Mesothelial cell of epicardium (in vitro differentiated cells): ENCODE measurements around the gene FOXP1. TPM values are rescaled to one million over a fixed set of nuclear protein-coding genes. Genes with fewer than 3 reads are reported as not detected.
"Not testable (repeated sequence)": the region's sequence is repeated elsewhere in the genome, so short reads cannot be mapped to it uniquely, and the experiment has no call there.

Experiments used
- DNase-seq, 2 experiments: peaks; one replicate each; pipeline ENCODE4 v3.0.0; 2021; ENCODE audit warnings: low spot score in 2 of 2; ENCODE audit not compliant: unreplicated experiment in 2 of 2
- H3K27ac Mint-ChIP-seq: 2 replicates; pipeline ENCODE4 v1.8.0; 2021; ENCODE audit warnings: mixed read lengths
- H3K27me3 Mint-ChIP-seq: 2 replicates; pipeline ENCODE4 v1.8.0; 2021; ENCODE audit warnings: low read depth, mixed read lengths
- H3K36me3 Mint-ChIP-seq: 2 replicates; pipeline ENCODE4 v1.8.0; 2021; ENCODE audit warnings: mixed read lengths
- H3K4me1 Mint-ChIP-seq: 2 replicates; pipeline ENCODE4 v1.8.0; 2021; ENCODE audit warnings: mixed read lengths
- H3K4me3 Mint-ChIP-seq: 2 replicates; pipeline ENCODE4 v1.8.0; 2021; ENCODE audit warnings: mild to moderate bottlenecking, moderate library complexity, mixed read lengths
- H3K9me3 Mint-ChIP-seq: 2 replicates; pipeline ENCODE4 v1.8.0; 2021; ENCODE audit warnings: mixed read lengths
- total RNA-seq: library from RNA; stranded (reverse); gene quantifications from 3 replicates; pipeline ENCODE4 v1.2.1, GENCODE V29; 2021
- TF ChIP-seq, protein P1 (sequence below): fragments of 200-600 bp; sonication (generic); IDR thresholded peaks from one replicate; pipeline ENCODE4 v1.5.0; 2021; ENCODE audit warnings: antibody characterized with exemption; ENCODE audit not compliant: unreplicated experiment

The FOXP1 gene
- total RNA-seq, 1 donor from 2014 or later, result 187 TPM

GRCh38 chr3:71533588-71533987 is 49.9 kb downstream of the FOXP1 start:
- Mint-ChIP-seq H3K4me1 (peaks cover 46% of the 10 kb centered on the region), H3K4me3 (no peak overlapping the region), H3K27ac (peak overlapping the region; percentile 73), H3K9me3 (no peaks in the 10 kb centered on the region), H3K27me3 (no peaks in the 10 kb centered on the region), H3K36me3 (peaks cover 14% of the 10 kb centered on the region)
- no peak for DNase-seq
- TF ChIP-seq, protein P1, sequence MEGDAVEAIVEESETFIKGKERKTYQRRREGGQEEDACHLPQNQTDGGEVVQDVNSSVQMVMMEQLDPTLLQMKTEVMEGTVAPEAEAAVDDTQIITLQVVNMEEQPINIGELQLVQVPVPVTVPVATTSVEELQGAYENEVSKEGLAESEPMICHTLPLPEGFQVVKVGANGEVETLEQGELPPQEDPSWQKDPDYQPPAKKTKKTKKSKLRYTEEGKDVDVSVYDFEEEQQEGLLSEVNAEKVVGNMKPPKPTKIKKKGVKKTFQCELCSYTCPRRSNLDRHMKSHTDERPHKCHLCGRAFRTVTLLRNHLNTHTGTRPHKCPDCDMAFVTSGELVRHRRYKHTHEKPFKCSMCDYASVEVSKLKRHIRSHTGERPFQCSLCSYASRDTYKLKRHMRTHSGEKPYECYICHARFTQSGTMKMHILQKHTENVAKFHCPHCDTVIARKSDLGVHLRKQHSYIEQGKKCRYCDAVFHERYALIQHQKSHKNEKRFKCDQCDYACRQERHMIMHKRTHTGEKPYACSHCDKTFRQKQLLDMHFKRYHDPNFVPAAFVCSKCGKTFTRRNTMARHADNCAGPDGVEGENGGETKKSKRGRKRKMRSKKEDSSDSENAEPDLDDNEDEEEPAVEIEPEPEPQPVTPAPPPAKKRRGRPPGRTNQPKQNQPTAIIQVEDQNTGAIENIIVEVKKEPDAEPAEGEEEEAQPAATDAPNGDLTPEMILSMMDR, result no peak

DNA sequence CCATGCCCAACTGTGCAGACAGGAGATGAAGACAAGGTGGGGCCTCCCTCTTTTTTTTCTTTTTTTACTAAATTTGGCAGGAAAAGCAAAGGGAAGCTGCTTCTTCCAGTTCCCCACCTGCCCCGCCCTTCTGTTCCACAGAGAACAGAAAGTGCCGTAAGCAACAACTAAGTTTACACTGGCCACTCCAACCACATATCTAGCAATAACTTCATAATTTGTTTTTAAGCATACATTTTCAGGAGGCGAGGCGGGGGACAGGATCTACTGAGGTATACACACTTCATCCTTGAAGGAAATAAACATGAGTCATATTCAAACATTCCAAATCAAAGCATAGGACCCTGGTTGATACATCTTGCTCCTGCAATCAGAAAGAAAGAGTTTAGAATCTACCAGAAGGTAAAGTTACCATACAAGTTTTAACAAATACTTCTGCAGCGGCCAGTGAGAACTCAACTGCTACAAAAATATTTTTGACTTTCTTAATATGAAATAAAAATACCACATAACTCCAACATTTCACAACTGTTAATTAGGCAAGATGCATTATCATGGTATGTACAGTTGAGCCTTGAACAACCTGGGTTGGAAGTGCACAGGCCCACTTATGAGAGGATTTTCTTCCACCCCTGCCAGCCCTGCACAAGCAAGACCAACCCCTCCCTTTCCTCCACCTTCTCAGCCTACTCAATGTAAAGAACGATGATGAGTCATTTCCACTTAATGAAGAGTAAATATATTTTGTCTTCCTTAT is 50.7 kb downstream of the FOXP1 start:
- H3K4me1 Mint-ChIP-seq, result peaks cover 46% of the 10 kb centered on the region

DNA sequence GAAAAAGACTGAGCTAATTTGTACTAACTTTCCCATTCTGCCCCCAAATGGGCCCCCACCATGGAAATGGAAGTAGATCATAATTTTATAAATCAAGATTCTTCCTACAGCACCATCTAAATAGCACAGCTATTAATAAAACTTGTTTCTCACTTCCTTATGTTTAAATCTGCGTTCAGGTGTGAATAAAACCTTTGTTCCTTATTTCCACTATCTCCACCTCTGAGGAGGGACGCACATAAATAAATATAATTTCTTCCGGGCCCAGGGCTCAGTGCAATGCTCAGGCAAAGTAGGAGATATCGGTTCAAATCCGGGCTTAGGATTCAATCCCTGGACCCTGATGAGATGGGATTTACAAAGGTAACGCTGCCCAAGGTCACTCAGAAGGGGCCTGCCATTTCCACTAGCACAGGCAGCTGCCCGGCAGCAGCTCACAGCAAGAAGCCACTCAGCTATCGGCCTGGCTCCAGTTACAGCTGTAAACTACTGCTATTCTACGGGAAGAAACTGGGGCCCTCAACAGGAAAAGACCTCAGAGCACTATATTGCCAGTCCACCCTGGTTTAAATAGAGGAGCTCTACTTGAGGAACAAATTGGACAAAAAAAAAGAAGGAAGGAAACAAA is 52.5 kb downstream of the FOXP1 start:
- no peak overlapping the region for H3K27ac Mint-ChIP-seq
- H3K4me3 Mint-ChIP-seq, result no peak overlapping the region
- no peaks in the 10 kb centered on the region for H3K9me3 Mint-ChIP-seq
- no peaks in the 10 kb centered on the region for H3K27me3 Mint-ChIP-seq
- peaks cover 16% of the 10 kb centered on the region for H3K36me3 Mint-ChIP-seq
- DNase-seq, result no peak
- TF ChIP-seq, protein P1, result no peak
- H3K4me1 Mint-ChIP-seq, result peaks cover 32% of the 10 kb centered on the region

More for the DNA sequence above, 50.7 kb downstream of the FOXP1 start:
- TF ChIP-seq, protein P1, result no peak
- no peak for DNase-seq
- H3K27me3 Mint-ChIP-seq, result no peaks in the 10 kb centered on the region
- no peak overlapping the region for H3K4me3 Mint-ChIP-seq
- peaks cover 14% of the 10 kb centered on the region for H3K36me3 Mint-ChIP-seq
- H3K27ac Mint-ChIP-seq, result peak overlapping the region; percentile 55
- H3K9me3 Mint-ChIP-seq, result no peaks in the 10 kb centered on the region

GRCh38 chr3:71528816-71529215 is 54.7 kb downstream of the FOXP1 start:
- Mint-ChIP-seq H3K36me3 (peaks cover 14% of the 10 kb centered on the region), H3K9me3 (no peaks in the 10 kb centered on the region), H3K4me3 (no peak overlapping the region), H3K4me1 (peaks cover 38% of the 10 kb centered on the region), H3K27me3 (no peaks in the 10 kb centered on the region), H3K27ac (peak overlapping the region; percentile 40)
- TF ChIP-seq, protein P1, result no peak
- no peak for DNase-seq

DNA sequence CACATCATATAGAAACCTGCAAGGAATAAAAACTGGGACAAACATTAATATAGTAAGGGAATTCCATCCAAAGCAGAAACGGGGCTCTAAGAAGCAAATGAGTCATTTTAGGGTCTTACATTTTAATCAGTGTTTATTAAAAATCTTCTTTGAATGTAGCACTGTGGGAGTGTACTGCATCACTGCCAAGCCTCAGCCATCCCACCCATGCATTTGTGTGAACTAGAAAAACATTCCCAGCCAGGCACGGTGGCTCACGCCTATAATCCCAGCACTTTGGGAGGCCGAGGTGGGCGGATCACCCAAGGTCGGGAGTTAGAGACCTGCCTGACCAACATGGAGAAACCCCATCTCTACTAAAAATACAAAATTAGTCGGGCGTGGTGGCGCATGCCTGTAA is 57.1 kb downstream of the FOXP1 start:
- H3K4me3 Mint-ChIP-seq, H3K36me3 Mint-ChIP-seq, H3K9me3 Mint-ChIP-seq, DNase-seq, H3K27me3 Mint-ChIP-seq: not testable (repeated sequence)
- Mint-ChIP-seq H3K4me1 (peaks cover 41% of the 10 kb centered on the region), H3K27ac (peak overlapping the region; percentile 82)

GRCh38 chr3:71525391-71525790 is 58.1 kb downstream of the FOXP1 start:
- H3K27ac Mint-ChIP-seq, result peak overlapping the region; percentile 13
- TF ChIP-seq, protein P1, result no peak
- no peak overlapping the region for H3K4me3 Mint-ChIP-seq
- H3K36me3 Mint-ChIP-seq, result peaks cover 2% of the 10 kb centered on the region
- peaks cover 46% of the 10 kb centered on the region for H3K4me1 Mint-ChIP-seq
- H3K9me3 Mint-ChIP-seq, result no peaks in the 10 kb centered on the region
- no peaks in the 10 kb centered on the region for H3K27me3 Mint-ChIP-seq
- no peak for DNase-seq
